Activated CD8-positive, alpha-beta memory T cell treated with anti-CD3 and anti-CD28 coated beads, Interleukin-2, amount 50 U/mL, for 4 hours (primary cell): ENCODE results near the gene PNN.
"Not testable (repeated sequence)": the region's sequence is repeated elsewhere in the genome, so short reads cannot be mapped to it uniquely, and the experiment has no call there.

Experiments
- DNase-seq: peaks from one replicate; pipeline ENCODE4 v3.0.0-alpha.2; 2020

PNN gene

GRCh38 chr14:39174560-39175444, at the start of gene PNN:
PNN (plus strand) TSS chr14:39175254; CDS start chr14:39175280, 26 bp downstream.
- peak; percentile 92 for DNase-seq

GRCh38 chr14:39137835-39138234, 37.2 kb upstream of the PNN start:
- DNase-seq: not testable (repeated sequence)

GRCh38 chr14:39138440-39138839, 36.6 kb upstream of the PNN start:
- DNase-seq: no peak

- no peak for DNase-seq
Observed at GRCh38 chr14:39140170-39140569, 34.9 kb upstream of the PNN start.

- not testable (repeated sequence) for DNase-seq
Observed at GRCh38 chr14:39141623-39142022, 33.4 kb upstream of the PNN start.

- DNase-seq: not testable (repeated sequence)
Observed at GRCh38 chr14:39143226-39143625, 31.8 kb upstream of the PNN start.

- DNase-seq: no peak
Observed at GRCh38 chr14:39145266-39145966, 29.6 kb upstream of the PNN start.

- DNase-seq: no peak
Observed at GRCh38 chr14:39154594-39155189, 20.4 kb upstream of the PNN start.

- no peak for DNase-seq
Observed at GRCh38 chr14:39157491-39157890, 17.6 kb upstream of the PNN start.

GRCh38 chr14:39158222-39158858, 16.7 kb upstream of the PNN start:
- DNase-seq: no peak

- DNase-seq: no peak
Observed at GRCh38 chr14:39160494-39160893, 14.6 kb upstream of the PNN start.

- not testable (repeated sequence) for DNase-seq
Observed at GRCh38 chr14:39167797-39168320, 7.2 kb upstream of the PNN start.

- no peak for DNase-seq
Observed at GRCh38 chr14:39168591-39168990, 6.5 kb upstream of the PNN start.

- DNase-seq: no peak
Observed at GRCh38 chr14:39169541-39169900, 5.5 kb upstream of the PNN start.

GRCh38 chr14:39173198-39173597, 1.9 kb upstream of the PNN start:
- no peak for DNase-seq

GRCh38 chr14:39175445-39176262, 600 bp downstream of the PNN start:
- no peak for DNase-seq

- DNase-seq: no peak
Observed at GRCh38 chr14:39176263-39177167, 1.5 kb downstream of the PNN start.

GRCh38 chr14:39177168-39177545, 2.1 kb downstream of the PNN start:
- no peak for DNase-seq

GRCh38 chr14:39179042-39179441, 4.0 kb downstream of the PNN start:
- no peak for DNase-seq

- DNase-seq: no peak
Observed at GRCh38 chr14:39180553-39180952, 5.5 kb downstream of the PNN start.
